Activated T-helper 17 cell treated with anti-CD3 and anti-CD28 coated beads, Interleukin-2, amount 50 U/mL, for 72 hours (primary cell): ENCODE measurements around the gene TSFM. TPM values are rescaled to one million over a fixed set of nuclear protein-coding genes. Genes with fewer than 3 reads are reported as not detected.

Source experiments
- ATAC-seq: fragments of 150-1000 bp; cut with Tn5 transposase; replicated peaks from 2 replicates; pipeline ENCODE4 v1.10.0; 2021; ENCODE audit warnings: mild to moderate bottlenecking, moderate library complexity
- H3K27ac Mint-ChIP-seq: one replicate; pipeline ENCODE4 v1.8.0; 2022; ENCODE audit warnings: mixed read lengths
- H3K27me3 Mint-ChIP-seq: one replicate; pipeline ENCODE4 v1.8.0; 2022; ENCODE audit warnings: mixed read lengths
- H3K36me3 Mint-ChIP-seq: one replicate; pipeline ENCODE4 v1.8.0; 2022; ENCODE audit warnings: low read depth, mild to moderate bottlenecking, mixed read lengths
- H3K4me1 Mint-ChIP-seq: one replicate; pipeline ENCODE4 v1.8.0; 2022; ENCODE audit warnings: mixed read lengths
- H3K4me3 Mint-ChIP-seq: one replicate; pipeline ENCODE4 v1.8.0; 2022; ENCODE audit warnings: mild to moderate bottlenecking, mixed read lengths
- H3K9me3 Mint-ChIP-seq: one replicate; pipeline ENCODE4 v1.8.0; 2022; ENCODE audit warnings: mixed read lengths
- total RNA-seq, 2 donors: library from RNA; stranded (reverse); gene quantifications; one replicate each; pipeline ENCODE4 v1.2.3, GENCODE V29; 2022

Gene TSFM
- total RNA-seq, 2 donors from 2014 or later, result 30.7 to 63.8 TPM

DNA sequence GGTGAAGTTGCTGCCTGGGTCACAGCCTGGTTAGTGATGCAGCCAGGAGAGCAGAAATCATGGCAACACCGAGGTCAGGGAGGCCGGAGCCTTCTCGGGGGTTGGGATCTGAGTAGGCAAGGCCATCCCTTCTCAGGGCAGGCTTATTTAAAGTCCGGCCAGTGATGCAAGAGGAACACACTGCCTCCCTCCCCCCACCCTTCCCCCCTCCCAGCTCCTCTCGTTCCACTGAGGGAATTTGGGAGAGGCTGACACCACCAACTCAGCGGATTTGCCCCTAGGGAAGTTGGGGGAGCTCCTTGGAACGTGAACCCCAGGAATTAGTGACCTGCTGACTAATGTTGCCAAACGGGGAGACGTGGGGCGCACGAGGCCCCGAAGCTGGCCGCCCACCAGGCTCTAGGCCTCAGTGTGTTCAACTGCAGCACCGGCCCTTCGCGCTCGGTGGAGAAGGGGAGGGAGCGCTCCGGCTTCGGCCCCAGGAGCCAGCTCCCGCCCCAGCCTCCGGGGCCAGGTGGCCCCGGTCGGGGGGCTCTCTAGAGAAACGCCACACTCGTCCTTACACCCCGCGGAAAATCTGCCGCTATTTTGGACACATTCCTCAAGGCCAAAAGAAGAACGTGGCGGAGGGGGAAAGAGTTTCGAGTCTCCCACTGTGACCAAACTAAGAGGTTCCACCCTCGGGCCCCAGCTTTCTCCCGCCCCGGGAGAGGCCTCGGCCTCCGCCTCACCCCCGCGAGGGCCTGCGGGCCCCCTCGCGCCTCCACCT, 62.3 kb downstream of the TSFM start:
- H3K36me3 Mint-ChIP-seq, result peaks cover 6% of the 10 kb centered on the region
- peak overlapping the region; percentile 88 for H3K4me3 Mint-ChIP-seq
- H3K27me3 Mint-ChIP-seq, result no peaks in the 10 kb centered on the region
- peaks cover 43% of the 10 kb centered on the region for H3K4me1 Mint-ChIP-seq
- H3K9me3 Mint-ChIP-seq, result no peaks in the 10 kb centered on the region
- H3K27ac Mint-ChIP-seq, result peak overlapping the region; percentile 80
- peak; percentile 25 for ATAC-seq

DNA sequence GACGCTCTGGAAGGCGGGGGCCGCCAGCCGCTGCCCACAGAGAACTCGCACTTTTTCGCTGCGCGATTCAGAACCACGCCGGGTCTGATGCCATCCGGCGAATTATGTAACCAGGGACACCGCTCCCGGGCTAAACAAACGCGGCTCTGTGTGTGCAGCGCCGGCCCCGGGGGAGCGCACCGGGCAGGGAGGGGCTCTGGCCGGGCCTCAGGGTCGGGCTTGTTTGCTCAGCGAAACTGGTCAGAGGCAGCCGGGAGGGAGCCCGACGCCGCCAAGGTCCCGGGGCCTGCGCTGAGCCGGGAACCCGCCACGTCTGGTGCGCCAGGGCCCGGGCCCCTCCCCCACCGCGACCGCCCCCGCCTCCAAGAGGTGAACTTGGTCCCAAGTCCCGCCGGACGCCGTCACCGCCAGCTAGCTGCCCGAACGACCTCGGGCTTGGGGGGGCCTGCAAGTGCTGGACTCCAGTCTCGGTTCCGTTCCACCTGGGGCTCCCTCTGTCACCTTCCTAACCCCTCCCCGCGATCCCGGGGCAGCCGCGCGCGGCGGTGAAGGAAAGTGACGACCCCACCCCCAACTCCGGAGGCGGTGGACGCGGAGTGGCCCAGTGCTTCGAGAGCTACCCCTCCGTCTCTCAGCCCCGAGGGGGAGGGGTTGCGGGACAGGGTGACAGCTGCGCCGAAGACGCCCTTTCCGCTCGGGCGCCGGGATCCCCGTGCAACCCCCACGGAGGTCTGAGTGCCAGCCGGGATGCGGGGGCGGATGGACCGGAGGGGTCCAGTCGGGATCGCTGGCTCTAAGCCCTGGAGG, 63.1 kb downstream of the TSFM start:
- Mint-ChIP-seq H3K27ac (no peak overlapping the region), H3K9me3 (no peaks in the 10 kb centered on the region), H3K36me3 (peaks cover 6% of the 10 kb centered on the region), H3K27me3 (no peaks in the 10 kb centered on the region), H3K4me1 (peaks cover 37% of the 10 kb centered on the region), H3K4me3 (peak overlapping the region; percentile 88)
- ATAC-seq, result peak; percentile 28

DNA sequence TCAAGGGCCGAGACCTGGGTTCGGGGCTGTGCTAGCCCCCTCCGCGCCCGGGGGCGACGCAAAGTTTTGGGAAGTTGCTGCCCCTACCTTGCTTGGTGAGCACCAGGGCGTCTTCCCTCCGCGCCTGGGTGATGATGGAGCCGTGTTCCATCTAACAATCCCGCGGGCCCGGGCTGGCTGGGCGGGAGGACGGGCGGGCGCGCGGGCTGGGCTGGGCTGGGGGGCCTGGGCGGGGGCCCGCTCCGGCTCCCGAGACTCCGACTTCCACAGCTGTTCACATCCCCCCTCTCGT, 63.6 kb downstream of the TSFM start:
- Mint-ChIP-seq H3K4me3 (peak overlapping the region; percentile 88), H3K36me3 (peaks cover 6% of the 10 kb centered on the region), H3K9me3 (no peaks in the 10 kb centered on the region), H3K27ac (no peak overlapping the region), H3K4me1 (peaks cover 34% of the 10 kb centered on the region), H3K27me3 (no peaks in the 10 kb centered on the region)
- peak; percentile 11 for ATAC-seq

DNA sequence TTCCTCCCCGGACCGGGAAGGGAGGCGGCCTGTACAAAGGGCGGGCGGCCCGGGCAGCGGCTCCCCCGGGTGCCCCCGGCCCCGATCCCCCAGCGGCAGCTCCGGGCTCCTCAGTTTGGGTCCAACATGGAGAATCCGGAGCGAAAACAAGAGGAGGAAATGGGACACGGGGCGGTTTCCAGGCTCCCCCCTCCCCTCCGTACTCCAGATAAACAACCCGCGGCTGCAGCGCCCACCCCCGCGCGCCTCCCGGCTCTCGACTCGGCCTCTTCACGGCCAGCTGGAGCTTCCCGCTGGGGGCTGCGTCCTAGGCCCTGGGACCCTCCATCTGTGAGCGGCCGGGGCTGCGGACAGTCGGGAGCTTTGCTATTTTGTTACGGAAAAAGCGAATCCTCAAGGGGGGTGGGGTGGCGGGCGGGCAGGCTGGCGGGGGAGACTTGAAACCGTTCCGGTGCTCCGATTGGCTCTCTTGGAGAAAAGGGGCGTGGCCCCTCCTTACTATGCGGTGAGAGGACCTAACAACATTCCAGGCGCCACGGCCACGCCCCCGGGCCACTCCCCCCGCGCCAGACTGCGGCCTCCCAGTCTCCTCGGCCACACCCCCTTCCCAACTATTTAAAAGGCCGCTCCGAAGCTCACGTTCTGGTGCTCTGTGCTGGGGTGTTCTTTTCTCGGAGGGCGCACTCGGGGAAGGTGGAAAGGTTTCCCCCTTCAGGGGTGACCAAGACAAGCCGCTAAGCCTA, 64.2 kb downstream of the TSFM start, which contains the start of gene CTDSP2:
Gene CTDSP2, minus strand, starts transcription at position 153 of the 743 bp plus-strand sequence. CDS start 294 bp downstream, outside the sequence.
- Mint-ChIP-seq H3K36me3 (peaks cover 6% of the 10 kb centered on the region), H3K27me3 (peaks cover 4% of the 10 kb centered on the region), H3K9me3 (no peaks in the 10 kb centered on the region), H3K4me3 (peak within 1 kb of the TSS; percentile 88), H3K27ac (peak within 1 kb of the TSS; percentile 85), H3K4me1 (peaks cover 34% of the 10 kb centered on the region)
- peak; percentile 79 for ATAC-seq

Other genes starting within 250 kb of the TSFM start
- gene DCTN2, start 235.6 kb upstream of the TSFM start, total RNA-seq, result 10 to 100 TPM; 78.5 to 96.4 TPM
- 1 to 10 TPM; 2.0 to 3.0 TPM for gene KIF5A, start 232.7 kb upstream of the TSFM start, total RNA-seq
- 10 to 100 TPM; 16.0 to 23.0 TPM for gene PIP4K2C, start 191.6 kb upstream of the TSFM start, total RNA-seq
- 10 to 100 TPM; 16.7 to 19.5 TPM for gene DTX3, start 178.0 kb upstream of the TSFM start, total RNA-seq
- gene ARHGEF25, start 171.4 kb upstream of the TSFM start, total RNA-seq, result 1 to 10 TPM; 1.5 to 1.6 TPM
- gene B4GALNT1, start 149.6 kb upstream of the TSFM start, total RNA-seq, result 1 to 10 TPM; 1.5 to 3.7 TPM
- 100 to 1,000 TPM; 107 to 114 TPM for gene OS9, start 88.7 kb upstream of the TSFM start, total RNA-seq
- gene AGAP2, start 44.0 kb upstream of the TSFM start, total RNA-seq, result 10 to 100 TPM; 34.9 to 52.0 TPM
- gene TSPAN31, start 37.7 kb upstream of the TSFM start, total RNA-seq, result 10 to 100 TPM; 10.7 to 18.7 TPM
- 100 to 1,000 TPM; 132 to 242 TPM for gene CDK4, start 30.5 kb upstream of the TSFM start, total RNA-seq
- 10 to 100 TPM; 22.5 to 26.9 TPM for gene MARCHF9, start 27.7 kb upstream of the TSFM start, total RNA-seq
- 10 to 100 TPM; 14.4 to 14.7 TPM for gene CYP27B1, start 15.7 kb upstream of the TSFM start, total RNA-seq
- 10 to 100 TPM; 19.0 to 39.5 TPM for gene METTL1, start 10.7 kb upstream of the TSFM start, total RNA-seq
- 10 to 100 TPM in 1 of 2 donors, 1 to 10 TPM in 1; 5.4 to 11.5 TPM for gene EEF1AKMT3, start 10.2 kb upstream of the TSFM start, total RNA-seq
- gene AVIL, start 35.9 kb downstream of the TSFM start, total RNA-seq, result 1 to 10 TPM; 1.9 to 2.7 TPM
- gene CTDSP2, start 63.9 kb downstream of the TSFM start, total RNA-seq, result 100 to 1,000 TPM in 1 of 2 donors, 10 to 100 TPM in 1; 68.5 to 113 TPM
- gene ATP23, start 158.8 kb downstream of the TSFM start, total RNA-seq, result 10 to 100 TPM; 13.5 to 19.4 TPM